ENCODE data around the gene IZUMO2. TPM values are rescaled to one million over a fixed set of nuclear protein-coding genes. Genes with fewer than 3 reads are reported as not detected.

IZUMO2 gene
- total RNA-seq, 1 donor from 2014 or later: not detected

DNA sequence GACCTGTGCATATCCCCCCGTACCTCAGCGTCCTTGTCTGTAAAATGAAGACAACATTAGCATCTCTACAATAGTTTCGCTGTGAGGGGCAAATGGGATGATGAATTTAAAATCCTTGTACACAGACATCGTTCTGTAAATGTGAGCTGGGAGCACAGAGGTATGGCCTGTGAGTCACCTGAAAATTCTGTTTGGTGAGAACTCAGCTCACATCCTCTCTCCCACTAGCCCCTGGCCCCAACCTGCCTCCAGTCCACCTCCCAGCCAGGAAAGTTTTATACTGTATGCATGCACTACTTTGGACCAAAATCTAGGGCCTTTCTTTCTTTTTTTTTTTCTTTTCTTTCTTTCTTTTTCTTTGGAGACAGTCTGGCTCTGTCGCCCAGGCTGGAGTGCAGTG is 8.7 kb upstream of the IZUMO2 start:
- H3K36me3 Mint-ChIP-seq (ENCODE audit: low read depth): no peaks in the 10 kb centered on the region
- TF ChIP-seq, protein P1, sequence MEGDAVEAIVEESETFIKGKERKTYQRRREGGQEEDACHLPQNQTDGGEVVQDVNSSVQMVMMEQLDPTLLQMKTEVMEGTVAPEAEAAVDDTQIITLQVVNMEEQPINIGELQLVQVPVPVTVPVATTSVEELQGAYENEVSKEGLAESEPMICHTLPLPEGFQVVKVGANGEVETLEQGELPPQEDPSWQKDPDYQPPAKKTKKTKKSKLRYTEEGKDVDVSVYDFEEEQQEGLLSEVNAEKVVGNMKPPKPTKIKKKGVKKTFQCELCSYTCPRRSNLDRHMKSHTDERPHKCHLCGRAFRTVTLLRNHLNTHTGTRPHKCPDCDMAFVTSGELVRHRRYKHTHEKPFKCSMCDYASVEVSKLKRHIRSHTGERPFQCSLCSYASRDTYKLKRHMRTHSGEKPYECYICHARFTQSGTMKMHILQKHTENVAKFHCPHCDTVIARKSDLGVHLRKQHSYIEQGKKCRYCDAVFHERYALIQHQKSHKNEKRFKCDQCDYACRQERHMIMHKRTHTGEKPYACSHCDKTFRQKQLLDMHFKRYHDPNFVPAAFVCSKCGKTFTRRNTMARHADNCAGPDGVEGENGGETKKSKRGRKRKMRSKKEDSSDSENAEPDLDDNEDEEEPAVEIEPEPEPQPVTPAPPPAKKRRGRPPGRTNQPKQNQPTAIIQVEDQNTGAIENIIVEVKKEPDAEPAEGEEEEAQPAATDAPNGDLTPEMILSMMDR (conservative IDR thresholded peaks at IDR 0.05): no peak
- peaks cover 5% of the 10 kb centered on the region for H3K4me1 Mint-ChIP-seq
- no peaks in the 10 kb centered on the region for H3K27me3 Mint-ChIP-seq (ENCODE audit: low read depth)
- H3K9me3 Mint-ChIP-seq: no peaks in the 10 kb centered on the region
- DNase-seq (ENCODE audit: low read depth, low spot score): no peak
- H3K4me3 Mint-ChIP-seq: no peak overlapping the region
- no peak overlapping the region for H3K27ac Mint-ChIP-seq (ENCODE audit: unreplicated experiment)

GRCh38 chr19:50167314-50167721 is 4.2 kb upstream of the IZUMO2 start:
- no peak overlapping the region for H3K27ac Mint-ChIP-seq (ENCODE audit: unreplicated experiment)
- peaks cover 5% of the 10 kb centered on the region for H3K4me1 Mint-ChIP-seq
- H3K4me3 Mint-ChIP-seq: no peak overlapping the region
- no peaks in the 10 kb centered on the region for H3K27me3 Mint-ChIP-seq (ENCODE audit: low read depth)
- no peak for DNase-seq (ENCODE audit: low read depth, low spot score)
- TF ChIP-seq, protein P1 (conservative IDR thresholded peaks at IDR 0.05): no peak
- H3K36me3 Mint-ChIP-seq (ENCODE audit: low read depth): no peaks in the 10 kb centered on the region
- H3K9me3 Mint-ChIP-seq: no peaks in the 10 kb centered on the region

DNA sequence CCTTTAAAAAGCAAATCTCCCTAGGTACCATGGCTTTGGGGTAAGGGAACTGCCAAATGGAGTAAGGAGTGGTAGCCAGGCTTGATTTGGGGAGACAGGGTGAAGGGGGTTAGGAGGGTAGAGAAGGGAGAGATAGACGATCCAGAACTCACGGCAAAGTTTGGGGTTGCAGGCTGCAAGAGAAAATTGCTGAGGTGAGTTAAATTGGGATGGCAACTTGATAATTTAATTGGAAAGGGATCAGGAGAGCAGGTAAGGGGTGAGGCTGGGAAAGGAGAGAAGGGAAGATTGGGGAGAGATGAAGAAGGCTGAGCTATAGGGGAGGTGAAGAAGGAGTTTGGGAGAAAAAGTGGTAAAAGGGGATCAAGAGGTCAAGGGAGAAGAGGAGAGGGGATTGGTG is 4.0 kb downstream of the IZUMO2 start:
- Mint-ChIP-seq H3K27me3 (ENCODE audit: low read depth) (peaks cover 37% of the 10 kb centered on the region), H3K4me3 (no peak overlapping the region), H3K9me3 (no peaks in the 10 kb centered on the region), H3K27ac (ENCODE audit: unreplicated experiment) (no peak overlapping the region), H3K36me3 (ENCODE audit: low read depth) (no peaks in the 10 kb centered on the region), H3K4me1 (no peaks in the 10 kb centered on the region)
- TF ChIP-seq, protein P1 (conservative IDR thresholded peaks at IDR 0.05): no peak
- no peak for DNase-seq (ENCODE audit: low read depth, low spot score)

- no peak overlapping the region for H3K4me3 Mint-ChIP-seq
- no peaks in the 10 kb centered on the region for H3K36me3 Mint-ChIP-seq (ENCODE audit: low read depth)
- peaks cover 41% of the 10 kb centered on the region for H3K27me3 Mint-ChIP-seq (ENCODE audit: low read depth)
- no peak overlapping the region for H3K27ac Mint-ChIP-seq (ENCODE audit: unreplicated experiment)
- no peaks in the 10 kb centered on the region for H3K9me3 Mint-ChIP-seq
- no peaks in the 10 kb centered on the region for H3K4me1 Mint-ChIP-seq
- TF ChIP-seq, protein P1 (conservative IDR thresholded peaks at IDR 0.05): no peak
- no peak for DNase-seq (ENCODE audit: low read depth, low spot score)
Observed at GRCh38 chr19:50158577-50158976, 4.5 kb downstream of the IZUMO2 start.

- no peak for DNase-seq (ENCODE audit: low read depth, low spot score)
- Mint-ChIP-seq H3K27ac (ENCODE audit: unreplicated experiment) (no peak overlapping the region), H3K36me3 (ENCODE audit: low read depth) (no peaks in the 10 kb centered on the region), H3K4me3 (no peak overlapping the region), H3K9me3 (no peaks in the 10 kb centered on the region), H3K27me3 (ENCODE audit: low read depth) (peaks cover 50% of the 10 kb centered on the region), H3K4me1 (no peaks in the 10 kb centered on the region)
- TF ChIP-seq, protein P1 (conservative IDR thresholded peaks at IDR 0.05): peak; percentile 41
Observed at GRCh38 chr19:50155520-50156109, 7.5 kb downstream of the IZUMO2 start.

Data from neural crest cell (in vitro differentiated cells).